Ectodermal cell (in vitro differentiated cells): ENCODE data around the gene ZNF207. TPM values are rescaled to one million over a fixed set of nuclear protein-coding genes. Genes with fewer than 3 reads are reported as not detected.
A peak's percentile ranks its signal among the peaks of the same experiment; 100 is the strongest.
"Not testable (repeated sequence)": the region's sequence is repeated elsewhere in the genome, so short reads cannot be mapped to it uniquely, and the experiment has no call there.

ENCODE experiments used
- H3K27ac ChIP-seq: 2 replicates; pipeline ENCODE4 v1.7.0; 2013; ENCODE audit warnings: mild to moderate bottlenecking, low read depth, low read length; ENCODE audit not compliant: insufficient read depth, poor library complexity, severe bottlenecking
- H3K27me3 ChIP-seq: 2 replicates; pipeline ENCODE4 v1.7.0; 2013; ENCODE audit warnings: mild to moderate bottlenecking, low read length; ENCODE audit not compliant: insufficient read depth, control insufficient read depth, poor library complexity, severe bottlenecking
- H3K36me3 ChIP-seq: one replicate; pipeline ENCODE4 v1.7.0; 2013; ENCODE audit warnings: low read length; ENCODE audit not compliant: control insufficient read depth, insufficient read depth
- H3K4me1 ChIP-seq: one replicate; pipeline ENCODE4 v1.7.0; 2013; ENCODE audit warnings: low read length; ENCODE audit not compliant: control insufficient read depth, insufficient read depth
- H3K4me3 ChIP-seq: 2 replicates; pipeline ENCODE4 v1.7.0; 2013; ENCODE audit warnings: low read depth, low read length, control low read depth; ENCODE audit not compliant: insufficient read depth
- H3K9me3 ChIP-seq: 2 replicates; pipeline ENCODE4 v1.7.0; 2013; ENCODE audit warnings: mild to moderate bottlenecking, low read length, moderate library complexity; ENCODE audit not compliant: control insufficient read depth
- whole genome bisulfite sequencing, 2 experiments: methylation state at CpG; one replicate each; pipeline ENCODE4 v1.1.7; 2013; ENCODE audit warnings: missing lambda C conversion rate in 2 of 2; 5-methylcytosine and 5-hydroxymethylcytosine counted together
- polyA plus RNA-seq, 4 experiments: library from polyadenylated mRNA; stranded (reverse); fragments of 50-300 nt; gene quantifications; one replicate each; pipeline ENCODE4 v1.2.3, GENCODE V29; 2013

ZNF207 gene
- 291 TPM for polyA plus RNA-seq (2013, experiment 1 of 4)
- polyA plus RNA-seq (2013, experiment 2 of 4): 274 TPM
- 225 TPM for polyA plus RNA-seq (2013, experiment 3 of 4)
- 270 TPM for polyA plus RNA-seq (2013, experiment 4 of 4)

DNA sequence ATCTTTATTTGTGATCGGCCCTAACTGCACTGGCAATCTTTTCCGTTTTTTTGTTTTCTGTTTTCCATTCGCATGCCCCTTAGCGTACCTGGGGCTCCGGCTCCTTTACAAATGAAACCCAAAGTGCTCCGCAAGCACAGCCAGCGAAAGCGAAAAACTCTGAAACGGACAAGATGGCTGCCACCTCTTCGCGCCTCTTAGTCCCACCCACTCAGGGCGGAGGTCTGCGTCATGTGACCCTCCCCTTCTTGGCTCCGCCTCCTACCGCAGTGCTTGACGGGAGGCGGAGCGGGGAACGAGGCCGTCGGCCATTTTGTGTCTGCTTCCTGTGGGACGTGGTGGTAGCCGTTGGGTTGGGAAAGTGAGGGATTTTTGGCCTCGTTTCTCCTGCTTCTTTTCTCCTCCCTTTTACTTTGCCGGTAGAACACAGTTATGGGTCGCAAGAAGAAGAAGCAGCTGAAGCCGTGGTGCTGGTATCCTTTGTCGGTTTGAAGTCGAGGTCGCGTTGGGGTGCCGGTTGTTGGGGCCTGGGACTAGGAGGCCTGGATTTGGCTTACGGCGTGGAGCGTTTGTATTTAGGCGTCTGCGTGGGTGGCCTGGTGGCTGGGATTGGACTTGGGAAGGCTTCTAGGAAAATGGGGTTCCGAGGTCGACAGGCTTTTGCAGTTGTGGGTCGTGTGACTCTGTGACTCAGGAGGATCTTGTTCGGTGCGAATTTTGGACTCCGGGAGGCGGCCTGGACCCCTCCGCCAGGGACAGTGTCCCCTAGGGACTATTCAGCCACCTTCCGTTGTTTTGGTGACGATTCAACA is at the start of gene ZNF207:
ZNF207 (plus strand) TSS at position 304 of the 812 bp plus-strand sequence; CDS start at position 433, 129 bp downstream.
- Histone ChIP-seq H3K4me3 (peak within 1 kb of the TSS; percentile 75), H3K27me3 (no peaks in the 10 kb centered on the region), H3K4me1 (no peaks in the 10 kb centered on the region), H3K36me3 (peaks cover 9% of the 10 kb centered on the region), H3K9me3 (no peaks in the 10 kb centered on the region), H3K27ac (peak within 1 kb of the TSS; percentile 90)
- WGBS, 2 experiments: 1 to 2% methylated on average over 47 of the region's 47 CpGs

DNA sequence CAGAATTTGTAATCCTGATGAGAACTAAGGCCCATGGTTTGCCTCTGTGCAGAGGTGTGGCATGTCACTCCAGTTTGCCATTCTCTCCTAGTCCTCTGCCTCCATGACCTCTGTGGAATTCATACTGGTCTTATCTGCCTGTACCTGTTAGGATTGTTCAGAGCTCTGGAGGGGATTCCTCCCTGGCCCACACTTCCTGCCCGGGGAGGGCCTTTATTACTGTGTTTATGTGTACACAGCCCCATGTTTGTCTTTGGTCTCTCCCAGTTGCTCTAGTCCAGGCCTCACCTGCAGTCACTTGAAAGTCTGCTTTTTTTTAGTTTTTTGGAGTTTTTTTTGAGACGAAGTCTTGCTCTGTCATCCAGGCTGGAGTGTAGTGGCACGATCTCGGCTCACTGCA is 47.9 kb upstream of the ZNF207 start:
- H3K4me3 ChIP-seq: no peak overlapping the region
- no peaks in the 10 kb centered on the region for H3K27me3 ChIP-seq
- WGBS, 2 experiments: 91 to 96% methylated on average over 4 of the region's 4 CpGs
- H3K27ac ChIP-seq: no peak overlapping the region
- H3K9me3 ChIP-seq: no peaks in the 10 kb centered on the region
- no peaks in the 10 kb centered on the region for H3K36me3 ChIP-seq
- H3K4me1 ChIP-seq: peaks cover 46% of the 10 kb centered on the region

DNA sequence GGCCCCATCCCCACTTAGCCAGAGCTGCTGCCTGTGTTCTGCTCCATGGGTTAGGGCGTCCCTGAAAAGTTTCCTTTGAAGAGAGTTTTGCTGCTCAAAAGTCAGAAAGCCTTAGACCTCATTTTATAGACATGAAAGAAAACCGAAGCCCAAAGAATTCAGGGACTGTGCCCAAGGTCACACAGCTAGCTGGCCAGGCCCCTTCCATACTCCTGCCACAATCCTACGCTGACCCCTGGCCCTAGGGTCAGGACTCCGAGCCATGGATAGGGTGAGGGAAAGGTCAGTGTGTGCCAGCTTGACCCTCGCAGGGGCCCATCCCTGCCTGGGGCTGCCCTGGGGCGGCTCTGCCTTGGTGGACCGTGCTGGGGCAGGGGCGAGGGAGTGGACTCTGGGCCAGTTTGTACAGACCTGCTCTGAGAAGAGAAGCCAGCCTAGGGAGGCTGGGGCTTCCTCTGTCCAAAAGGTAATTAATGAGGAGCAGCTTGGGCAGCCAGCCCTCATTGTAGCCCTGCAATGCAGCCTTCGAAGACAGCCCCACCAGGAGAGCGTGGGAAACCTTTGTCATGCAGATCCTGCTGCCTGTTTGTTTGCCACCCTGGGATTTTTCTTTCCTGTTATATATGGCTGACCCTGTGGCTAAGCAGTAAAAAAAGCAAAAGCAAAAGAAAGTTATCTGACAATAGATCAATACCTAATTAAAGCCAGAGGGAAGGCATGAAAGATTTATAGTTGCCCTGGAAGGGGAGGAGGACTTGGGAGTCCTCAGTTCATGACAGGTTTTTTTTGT is 46.9 kb upstream of the ZNF207 start:
- Histone ChIP-seq H3K27me3 (no peaks in the 10 kb centered on the region), H3K27ac (peak overlapping the region; percentile 83), H3K4me3 (no peak overlapping the region), H3K36me3 (no peaks in the 10 kb centered on the region), H3K9me3 (no peaks in the 10 kb centered on the region), H3K4me1 (peaks cover 51% of the 10 kb centered on the region)
- WGBS, 2 experiments: 17 to 19% methylated on average over 10 of the region's 10 CpGs

DNA sequence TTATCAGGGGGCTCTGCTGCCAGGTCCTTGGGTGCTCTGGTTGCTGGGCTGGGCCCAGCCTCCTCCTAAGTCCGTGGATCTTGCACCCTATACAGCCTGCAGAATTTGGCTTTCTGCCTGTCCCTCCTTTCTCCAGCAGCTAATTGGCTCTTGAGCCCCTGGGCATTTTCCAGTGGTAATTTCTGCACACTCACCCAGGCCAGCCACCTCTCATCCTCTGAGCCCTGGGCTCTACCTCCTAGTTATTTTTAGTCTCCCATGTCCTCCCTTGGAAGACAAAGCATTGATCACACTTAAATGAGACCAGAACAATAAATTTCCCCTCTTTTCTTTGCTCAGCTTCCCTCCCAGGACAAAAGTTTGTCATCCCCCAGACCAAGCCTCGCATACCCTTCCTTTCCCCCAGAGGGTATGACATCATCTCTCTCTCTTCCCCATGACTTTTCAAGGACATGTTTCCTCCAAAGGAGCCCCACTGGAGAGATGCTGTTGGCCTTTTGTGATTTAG is 46.1 kb upstream of the ZNF207 start:
- Histone ChIP-seq H3K27me3 (no peaks in the 10 kb centered on the region), H3K36me3 (no peaks in the 10 kb centered on the region), H3K27ac (peak overlapping the region; percentile 83), H3K4me3 (no peak overlapping the region), H3K4me1 (peaks cover 43% of the 10 kb centered on the region), H3K9me3 (no peaks in the 10 kb centered on the region)
- whole genome bisulfite sequencing, 2 experiments: 23 to 26% methylated on average over 2 of the region's 2 CpGs

DNA sequence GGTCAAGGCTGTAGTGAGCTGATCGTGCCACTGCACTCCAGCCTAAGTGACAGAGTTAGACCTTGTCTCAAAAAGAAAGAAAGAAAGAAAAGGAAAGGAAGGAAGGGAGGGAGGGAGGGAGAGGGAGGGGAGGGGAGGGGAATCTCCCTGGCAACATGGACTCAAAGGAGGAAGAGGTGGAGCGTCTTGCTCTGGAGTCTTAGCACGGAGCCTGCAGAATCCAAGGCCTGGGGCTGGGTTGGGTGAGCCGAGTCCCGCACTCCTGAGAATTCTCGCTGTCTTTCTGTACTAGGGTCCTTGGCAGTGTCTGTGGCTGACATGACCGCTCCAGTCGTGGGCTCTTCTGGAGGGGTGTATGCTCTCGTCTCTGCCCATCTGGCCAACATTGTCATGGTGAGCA is 44.9 kb upstream of the ZNF207 start:
- no peaks in the 10 kb centered on the region for H3K9me3 ChIP-seq
- 69 to 74% methylated on average over 9 of the region's 9 CpGs for WGBS, 2 experiments
- H3K27ac ChIP-seq: no peak overlapping the region
- no peaks in the 10 kb centered on the region for H3K36me3 ChIP-seq
- H3K27me3 ChIP-seq: no peaks in the 10 kb centered on the region
- H3K4me3 ChIP-seq: no peak overlapping the region
- H3K4me1 ChIP-seq: peaks cover 36% of the 10 kb centered on the region

DNA sequence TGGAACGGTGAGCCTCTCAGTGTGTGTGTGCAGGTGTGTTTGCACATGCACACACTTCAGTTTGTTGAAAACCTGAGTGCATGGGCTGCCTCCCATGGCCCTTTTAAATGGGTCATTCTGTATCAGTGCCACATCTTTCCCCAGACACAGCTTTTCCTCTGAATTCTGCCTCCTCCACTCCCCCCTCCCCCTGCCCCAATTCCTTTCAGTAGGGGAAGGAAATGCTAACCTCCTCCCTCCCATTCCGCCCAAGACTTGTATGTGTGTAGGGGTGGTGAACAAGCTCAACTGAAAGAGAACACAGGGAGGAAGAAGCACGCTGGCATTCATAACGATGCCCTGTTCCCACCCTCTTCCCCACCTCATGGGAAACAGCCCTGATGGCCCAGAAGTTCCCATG is 42.3 kb upstream of the ZNF207 start:
- Histone ChIP-seq H3K36me3 (no peaks in the 10 kb centered on the region), H3K27ac (no peak overlapping the region), H3K9me3 (no peaks in the 10 kb centered on the region), H3K27me3 (no peaks in the 10 kb centered on the region), H3K4me1 (peaks cover 39% of the 10 kb centered on the region), H3K4me3 (no peak overlapping the region)
- 89% methylated on average over 3 of the region's 4 CpGs for WGBS, 2 experiments

DNA sequence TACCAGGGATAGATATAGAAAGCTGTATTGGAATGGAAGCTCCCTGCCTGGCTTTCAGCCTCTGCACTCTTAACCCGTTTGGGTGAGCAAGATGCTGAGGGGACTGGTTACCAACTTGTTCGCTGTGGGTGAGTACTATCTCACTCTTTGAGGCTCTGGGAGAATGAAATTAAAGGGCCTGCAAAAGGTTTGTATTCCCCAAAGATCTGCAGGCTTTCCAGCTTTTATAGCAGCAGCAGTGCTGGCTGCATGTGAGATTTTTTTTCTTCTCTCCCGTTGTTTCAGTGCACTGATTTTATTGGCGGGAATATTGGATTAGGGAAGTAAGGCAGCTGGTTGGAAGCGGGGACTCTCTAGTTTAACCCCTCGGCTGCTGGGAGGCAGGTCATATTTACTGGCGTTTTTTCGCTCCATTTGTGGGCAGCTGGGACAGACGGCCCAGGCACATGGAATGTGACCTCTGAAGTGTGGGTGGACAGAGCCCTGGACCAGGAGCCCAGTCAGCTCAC is 38.9 kb upstream of the ZNF207 start:
- no peaks in the 10 kb centered on the region for H3K27me3 ChIP-seq
- no peak overlapping the region for H3K4me3 ChIP-seq
- H3K4me1 ChIP-seq: peaks cover 14% of the 10 kb centered on the region
- H3K27ac ChIP-seq: peak overlapping the region; percentile 19
- H3K9me3 ChIP-seq: no peaks in the 10 kb centered on the region
- H3K36me3 ChIP-seq: no peaks in the 10 kb centered on the region
- WGBS, 2 experiments: 27 to 28% methylated on average over 9 of the region's 9 CpGs

DNA sequence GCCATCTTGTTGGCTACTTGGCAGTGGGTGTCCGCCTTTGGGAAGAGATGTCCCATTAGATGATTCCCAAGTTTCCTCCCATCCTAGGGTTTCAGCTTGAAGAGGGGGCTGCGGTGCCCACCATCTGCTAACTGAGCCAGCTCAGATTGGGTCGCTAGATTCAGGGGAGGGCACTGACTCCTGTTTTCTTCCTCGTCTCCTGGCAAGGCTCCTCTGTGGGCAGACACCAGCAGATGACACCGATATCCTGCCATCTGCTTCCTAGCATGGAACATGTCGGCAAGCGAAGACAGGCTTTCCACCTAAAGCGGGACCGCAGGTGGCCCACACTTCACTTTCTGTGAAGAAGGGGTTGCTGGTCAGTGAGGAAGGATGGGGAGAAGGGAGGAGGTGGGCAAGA is 35.3 kb upstream of the ZNF207 start:
- Histone ChIP-seq H3K9me3 (no peaks in the 10 kb centered on the region), H3K27me3 (no peaks in the 10 kb centered on the region), H3K4me1 (peaks cover 8% of the 10 kb centered on the region), H3K4me3 (no peak overlapping the region), H3K27ac (no peak overlapping the region), H3K36me3 (no peaks in the 10 kb centered on the region)
- WGBS, 2 experiments: 93 to 95% methylated on average over 9 of the region's 9 CpGs

DNA sequence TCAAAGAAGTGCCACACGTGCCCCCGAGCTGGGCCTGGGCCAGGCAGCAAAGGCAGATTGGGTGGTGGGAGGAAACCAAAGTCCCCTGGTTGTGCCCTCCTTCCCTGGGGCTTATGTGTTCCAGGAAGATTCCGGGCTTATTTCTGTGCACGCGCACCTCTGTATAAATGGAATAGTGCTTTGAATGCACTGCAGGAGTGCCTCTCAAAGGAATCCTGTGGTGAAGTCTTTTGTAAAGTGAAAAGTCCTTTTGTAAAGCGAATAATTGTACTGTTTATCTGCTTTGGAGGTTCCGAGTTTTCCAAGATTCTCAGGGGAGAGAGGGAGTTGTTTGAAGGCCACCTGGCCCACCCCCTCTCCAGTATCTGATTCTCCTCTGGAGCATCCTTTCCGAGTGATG is 34.8 kb upstream of the ZNF207 start:
- Histone ChIP-seq H3K27me3 (no peaks in the 10 kb centered on the region), H3K9me3 (no peaks in the 10 kb centered on the region), H3K4me1 (peaks cover 8% of the 10 kb centered on the region), H3K27ac (no peak overlapping the region), H3K4me3 (no peak overlapping the region), H3K36me3 (no peaks in the 10 kb centered on the region)
- WGBS, 2 experiments: 73% methylated on average over 8 of the region's 8 CpGs

DNA sequence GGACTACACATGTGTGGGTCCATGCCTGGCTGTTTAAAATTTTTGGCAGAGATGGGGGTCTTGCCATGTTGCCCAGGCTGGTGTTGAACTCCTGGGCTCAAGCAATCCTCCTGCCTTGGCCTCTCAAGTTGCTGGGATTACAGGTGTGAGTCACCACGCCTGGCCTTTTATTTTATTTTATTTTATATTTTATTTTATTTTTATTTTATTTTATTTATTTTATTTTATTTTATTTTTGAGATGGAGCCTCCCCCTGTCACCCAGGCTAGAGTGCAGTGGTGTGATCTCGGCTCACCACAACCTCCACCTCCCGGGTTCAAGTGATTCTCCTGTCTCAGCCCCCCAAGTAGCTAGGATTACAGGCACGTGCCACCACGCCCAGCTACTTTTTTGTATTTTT is 33.3 kb upstream of the ZNF207 start:
- H3K27ac ChIP-seq, H3K4me1 ChIP-seq, H3K27me3 ChIP-seq, H3K9me3 ChIP-seq, H3K36me3 ChIP-seq, H3K4me3 ChIP-seq: not testable (repeated sequence)
- WGBS, 2 experiments: 89 to 97% methylated on average over 4 of the region's 5 CpGs
